Spinal cord (tissue), 10 donors: ENCODE measurements around the gene GALNT9. TPM values are rescaled to one million over a fixed set of nuclear protein-coding genes. Genes with fewer than 3 reads are reported as not detected.
"Not testable (repeated sequence)": the region's sequence is repeated elsewhere in the genome, so short reads cannot be mapped to it uniquely, and the experiment has no call there.

ENCODE experiments used
- DNase-seq, 6 donors: peaks; one replicate each; pipeline versions ENCODE4 v3.0.0 to v3.0.0-alpha.2; 2013 to 2015; ENCODE audit warnings: low spot score in 6 of 6, low read depth in 4 of 6
- H3K27ac ChIP-seq: one replicate; pipeline ENCODE4 v1.5.1; 2013; ENCODE audit warnings: low read depth, low read length, control low read depth
- H3K27me3 ChIP-seq: one replicate; pipeline ENCODE4 v1.6.1; 2013; ENCODE audit warnings: low read length; ENCODE audit not compliant: control insufficient read depth, insufficient read depth
- H3K36me3 ChIP-seq: one replicate; pipeline ENCODE4 v1.6.1; 2013; ENCODE audit warnings: low read length; ENCODE audit not compliant: control insufficient read depth, insufficient read depth
- H3K4me1 ChIP-seq: one replicate; pipeline ENCODE4 v1.6.1; 2013; ENCODE audit warnings: low read length; ENCODE audit not compliant: control insufficient read depth, insufficient read depth
- H3K4me3 ChIP-seq: one replicate; pipeline ENCODE4 v1.5.1; 2013; ENCODE audit warnings: low read depth, low read length, control low read depth
- H3K9me3 ChIP-seq: one replicate; pipeline ENCODE4 v1.6.1; 2013; ENCODE audit warnings: low read length; ENCODE audit not compliant: control insufficient read depth, insufficient read depth
- WGBS: methylation state at CpG from one replicate; pipeline ENCODE4 v1.1.5; 2013; ENCODE audit warnings: missing lambda C conversion rate; ENCODE audit not compliant: insufficient coverage; 5-methylcytosine and 5-hydroxymethylcytosine counted together
- polyA plus RNA-seq, 2 donors: library from polyadenylated mRNA; unstranded; fragments of 120-200 nt; gene quantifications; one replicate each; pipeline ENCODE4 v1.2.1, GENCODE V29; 2013; ENCODE audit not compliant: insufficient read length in 2 of 2
- total RNA-seq, 2 donors: library from RNA; depleted of rRNA in 1 of 2; stranded (reverse); fragments of 120-200 nt in 1 of 2; fragments of >200 nt in 1 of 2; gene quantifications; one replicate each; pipeline versions ENCODE4 v1.2.3 to v1.2.4, GENCODE V29; 2013 to 2014
- donor health status: healthy.

Gene GALNT9
- total and polyA plus RNA-seq, 4 donors = 9.5 to 36.0 (median 27.1) TPM

DNA sequence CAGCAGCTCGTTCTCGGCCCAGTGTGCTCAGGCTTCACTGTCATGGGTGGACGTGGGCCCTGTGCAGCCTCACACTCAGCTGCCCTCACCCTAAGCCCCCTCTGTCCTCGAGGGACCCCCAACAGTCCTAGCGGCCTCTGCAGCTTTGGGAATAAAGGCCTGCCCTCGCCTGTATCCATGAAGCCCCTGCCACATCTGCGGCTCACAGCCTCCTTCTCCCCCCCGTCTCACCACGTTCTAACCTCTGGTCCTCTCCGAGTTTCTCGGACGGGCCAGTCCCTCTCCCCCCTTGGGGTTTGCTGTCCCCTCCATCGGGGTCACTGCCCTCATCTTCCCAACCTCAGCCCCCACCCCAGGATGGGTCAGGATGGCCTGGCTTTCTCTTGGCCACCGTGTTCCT is 30.2 kb upstream of the GALNT9 start:
- Histone ChIP-seq H3K27me3 (no peaks in the 10 kb centered on the region), H3K9me3 (no peaks in the 10 kb centered on the region), H3K4me1 (peaks cover 20% of the 10 kb centered on the region), H3K27ac (no peak overlapping the region), H3K36me3 (no peaks in the 10 kb centered on the region), H3K4me3 (no peak overlapping the region)
- WGBS = 95% methylated on average over 14 of the region's 14 CpGs
- no peak for DNase-seq

- H3K9me3 ChIP-seq, DNase-seq, H3K27ac ChIP-seq, H3K4me3 ChIP-seq, H3K27me3 ChIP-seq, H3K36me3 ChIP-seq: not testable (repeated sequence)
- 93% methylated on average over 55 of the region's 57 CpGs for WGBS
- peaks cover 17% of the 10 kb centered on the region for H3K4me1 ChIP-seq
Observed at GRCh38 chr12:132358241-132359225, 29.1 kb upstream of the GALNT9 start.

GRCh38 chr12:132357623-132358186 is 28.3 kb upstream of the GALNT9 start:
- Histone ChIP-seq H3K36me3 (no peaks in the 10 kb centered on the region), H3K27me3 (no peaks in the 10 kb centered on the region), H3K4me3 (no peak overlapping the region), H3K27ac (no peak overlapping the region), H3K4me1 (peaks cover 20% of the 10 kb centered on the region), H3K9me3 (no peaks in the 10 kb centered on the region)
- 74% methylated on average over 22 of the region's 25 CpGs for WGBS
- DNase-seq = no peak

DNA sequence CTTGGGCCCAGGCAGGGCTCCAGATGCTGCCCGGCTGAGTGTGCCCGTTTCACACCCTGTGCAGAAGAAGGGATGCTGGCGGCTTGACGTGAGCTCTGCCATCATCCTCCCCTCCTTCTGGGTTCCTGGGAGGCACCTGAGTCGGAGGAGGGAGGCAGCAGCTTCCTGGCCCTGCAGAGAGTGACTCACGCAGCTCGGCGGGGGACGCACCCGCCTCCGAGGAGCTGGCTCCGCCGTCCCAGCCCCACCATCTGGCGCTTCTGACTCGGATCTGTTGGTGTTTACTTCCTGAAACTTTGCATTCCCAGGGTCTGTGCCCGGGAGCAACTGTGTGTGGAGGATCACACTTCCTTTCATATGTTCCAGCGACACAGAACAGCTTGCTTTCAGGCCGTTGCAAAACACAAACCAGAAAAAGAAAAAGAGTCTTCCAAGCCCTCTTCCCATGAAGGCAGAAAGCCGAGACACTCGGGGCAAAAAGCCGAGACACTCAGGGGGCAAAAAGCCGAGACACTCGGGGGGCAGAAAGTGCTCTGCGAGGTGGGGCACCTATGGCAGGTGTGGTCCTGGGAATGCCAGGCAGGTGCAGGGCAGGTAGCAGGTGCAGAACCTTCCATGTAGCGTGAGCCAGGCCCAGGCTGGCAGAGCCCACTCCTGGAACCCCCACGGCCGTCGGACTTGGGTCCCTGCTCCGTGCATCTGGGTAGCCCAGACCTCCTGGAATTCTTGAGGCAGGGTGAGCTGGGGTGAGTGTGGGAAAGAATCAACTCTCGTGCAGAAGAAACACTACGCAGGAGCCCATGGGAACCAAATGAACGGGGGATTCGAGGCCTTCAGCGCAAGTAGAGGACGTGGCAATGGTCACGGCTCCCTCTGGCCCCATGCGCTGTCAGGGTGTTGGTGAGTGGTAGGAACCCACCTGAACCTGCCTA is 27.6 kb upstream of the GALNT9 start:
- peak in 2 of 6 donors; percentile 62 to 94 for DNase-seq
- H3K27me3 ChIP-seq = no peaks in the 10 kb centered on the region
- H3K27ac ChIP-seq = no peak overlapping the region
- H3K36me3 ChIP-seq = no peaks in the 10 kb centered on the region
- H3K4me1 ChIP-seq = peaks cover 20% of the 10 kb centered on the region
- no peak overlapping the region for H3K4me3 ChIP-seq
- no peaks in the 10 kb centered on the region for H3K9me3 ChIP-seq
- WGBS = 66% methylated on average over 37 of the region's 37 CpGs

DNA sequence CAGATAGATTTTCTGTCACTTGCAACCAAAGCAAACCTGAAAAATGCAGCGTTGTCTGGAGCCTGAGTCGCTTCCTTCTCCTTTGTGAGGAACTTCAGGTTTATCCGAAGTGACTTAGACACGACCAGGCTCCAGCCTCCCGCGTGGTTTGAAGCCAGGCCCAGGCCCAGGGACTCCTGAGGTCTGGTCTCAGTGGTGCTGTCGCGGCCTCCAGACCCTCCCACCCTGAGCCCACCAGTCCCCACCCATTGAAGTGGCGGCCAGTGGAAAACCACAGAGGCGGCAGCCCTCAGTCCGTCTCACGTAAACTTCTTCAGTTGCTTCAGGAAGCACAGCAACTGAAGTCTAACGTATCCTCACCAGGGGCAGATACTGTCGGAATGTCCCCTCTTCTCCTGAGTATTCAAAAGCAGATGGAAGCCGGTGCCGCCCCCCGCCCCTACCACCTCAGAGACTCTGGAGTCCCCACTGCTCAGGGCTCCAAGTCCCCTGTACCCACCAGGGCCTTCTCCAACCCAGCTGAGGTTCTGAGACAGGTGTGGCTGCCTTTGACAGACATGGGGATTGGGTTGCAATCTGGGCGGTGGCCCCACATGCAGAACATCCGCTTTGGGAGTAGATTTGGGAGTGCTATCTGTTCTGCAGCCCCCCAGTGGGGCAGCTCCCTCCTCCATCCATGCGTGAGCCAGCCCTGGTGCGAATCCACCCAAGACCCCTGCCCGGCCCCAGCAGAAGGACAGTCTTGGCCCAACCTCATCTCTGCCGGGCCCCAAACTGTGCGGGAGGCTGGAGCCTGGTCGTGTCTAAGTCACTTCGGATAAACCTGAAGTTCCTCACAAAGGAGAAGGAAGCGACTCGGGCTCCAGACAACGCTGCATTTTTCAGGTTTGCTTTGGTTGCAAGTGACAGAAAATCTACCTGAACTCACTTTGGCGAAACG is 26.6 kb upstream of the GALNT9 start:
- Histone ChIP-seq H3K27me3 (no peaks in the 10 kb centered on the region), H3K9me3 (no peaks in the 10 kb centered on the region), H3K4me3 (no peak overlapping the region), H3K36me3 (no peaks in the 10 kb centered on the region), H3K27ac (no peak overlapping the region), H3K4me1 (peaks cover 20% of the 10 kb centered on the region)
- no peak for DNase-seq
- 89% methylated on average over 28 of the region's 31 CpGs for WGBS

DNA sequence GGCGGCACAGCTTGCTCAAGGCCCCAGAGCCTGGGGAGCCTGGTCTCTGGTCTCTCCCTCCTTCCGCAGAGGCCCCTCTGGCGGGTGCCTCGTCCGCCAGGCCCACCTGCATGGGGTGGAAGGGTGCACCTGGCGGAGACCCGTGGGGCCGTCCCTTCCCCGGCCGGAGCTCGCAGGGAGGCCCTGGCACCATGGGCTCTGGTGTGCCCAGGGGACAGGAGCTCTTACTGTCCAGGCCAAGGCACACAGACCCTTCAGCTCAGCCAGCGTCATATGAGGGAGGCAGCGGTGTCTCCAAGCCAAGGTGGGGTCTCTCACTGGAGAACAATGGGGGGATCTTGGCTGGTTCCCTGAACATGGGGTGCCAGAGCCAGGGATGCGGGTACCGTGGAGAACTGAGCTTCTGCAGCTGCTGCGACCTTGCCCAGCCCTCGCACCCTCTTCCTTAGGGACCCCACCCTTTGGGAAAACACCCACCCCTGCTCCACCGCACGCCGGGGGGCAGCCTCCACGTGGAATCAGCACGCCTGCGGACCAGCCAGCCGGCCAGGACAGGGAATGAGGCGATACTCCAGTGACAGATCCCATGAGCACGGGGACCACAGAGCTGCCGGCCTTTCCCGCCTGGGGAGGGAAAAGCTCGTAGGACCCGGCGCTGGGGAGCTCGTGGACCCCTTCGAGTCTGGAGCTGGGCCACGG is 25.7 kb upstream of the GALNT9 start:
- no peak for DNase-seq
- H3K4me3 ChIP-seq = no peak overlapping the region
- peaks cover 16% of the 10 kb centered on the region for H3K4me1 ChIP-seq
- no peaks in the 10 kb centered on the region for H3K36me3 ChIP-seq
- WGBS = 93% methylated on average over 24 of the region's 34 CpGs
- no peaks in the 10 kb centered on the region for H3K9me3 ChIP-seq
- H3K27ac ChIP-seq = no peak overlapping the region
- no peaks in the 10 kb centered on the region for H3K27me3 ChIP-seq

- DNase-seq = peak in 1 of 6 donors; percentile 9
- no peaks in the 10 kb centered on the region for H3K27me3 ChIP-seq
- H3K9me3 ChIP-seq = no peaks in the 10 kb centered on the region
- peaks cover 16% of the 10 kb centered on the region for H3K4me1 ChIP-seq
- no peaks in the 10 kb centered on the region for H3K36me3 ChIP-seq
- no peak overlapping the region for H3K27ac ChIP-seq
- no peak overlapping the region for H3K4me3 ChIP-seq
- 77% methylated on average over 41 of the region's 43 CpGs for WGBS
Observed at GRCh38 chr12:132354211-132354981, 25.0 kb upstream of the GALNT9 start.

GRCh38 chr12:132353811-132354210 is 24.4 kb upstream of the GALNT9 start:
- DNase-seq = no peak
- no peaks in the 10 kb centered on the region for H3K36me3 ChIP-seq
- 75% methylated on average over 14 of the region's 15 CpGs for WGBS
- no peak overlapping the region for H3K4me3 ChIP-seq
- H3K27ac ChIP-seq = no peak overlapping the region
- peaks cover 16% of the 10 kb centered on the region for H3K4me1 ChIP-seq
- H3K27me3 ChIP-seq = no peaks in the 10 kb centered on the region
- no peaks in the 10 kb centered on the region for H3K9me3 ChIP-seq
